NCI-H345 treated with DMSO at 0.1 percent for 48 hours (cell line): ENCODE measurements around the gene KAT14.
"Not testable (repeated sequence)": the region's sequence is repeated elsewhere in the genome, so short reads cannot be mapped to it uniquely, and the experiment has no call there.

ENCODE experiments used
- DNase-seq: peaks from one replicate; lab custom pipeline; 2025; ENCODE audit not compliant: unreplicated experiment; lab: John Stamatoyannopoulos, UW

The KAT14 gene

GRCh38 chr20:18137412-18138265, at the start of gene KAT14, which contains the start of gene PET117:
Gene KAT14 (plus strand): TSS chr20:18137863. CDS start chr20:18142661, 4,798 bp downstream.
Gene PET117 (plus strand): TSS chr20:18137863. CDS start chr20:18137956, 93 bp downstream.
- DNase-seq, result peak; percentile 81

GRCh38 chr20:18088298-18088697, 49.4 kb upstream of the KAT14 start:
- DNase-seq, result not testable (repeated sequence)

GRCh38 chr20:18088841-18089240, 48.8 kb upstream of the KAT14 start:
- DNase-seq, result not testable (repeated sequence)

- DNase-seq, result no peak
These were observed 47.6 kb upstream of the KAT14 start for GRCh38 chr20:18090044-18090443.

GRCh38 chr20:18090477-18090876, 47.2 kb upstream of the KAT14 start:
- DNase-seq, result no peak

GRCh38 chr20:18091623-18092022, 46.0 kb upstream of the KAT14 start:
- DNase-seq, result no peak

GRCh38 chr20:18092890-18093289, 44.8 kb upstream of the KAT14 start:
- DNase-seq, result no peak

- no peak for DNase-seq
These were observed 44.3 kb upstream of the KAT14 start for GRCh38 chr20:18093388-18093787.

- no peak for DNase-seq
These were observed 43.5 kb upstream of the KAT14 start for GRCh38 chr20:18094191-18094590.

GRCh38 chr20:18100569-18100968, 37.1 kb upstream of the KAT14 start:
- DNase-seq, result not testable (repeated sequence)

GRCh38 chr20:18101125-18101810, 36.4 kb upstream of the KAT14 start:
- no peak for DNase-seq

- no peak for DNase-seq
These were observed 34.2 kb upstream of the KAT14 start for GRCh38 chr20:18103497-18103896.

- no peak for DNase-seq
These were observed 29.3 kb upstream of the KAT14 start for GRCh38 chr20:18108326-18108725.

- DNase-seq, result not testable (repeated sequence)
These were observed 9.1 kb upstream of the KAT14 start for GRCh38 chr20:18128574-18128973.

- DNase-seq, result no peak
These were observed 5.0 kb upstream of the KAT14 start for GRCh38 chr20:18132663-18133062.

GRCh38 chr20:18133962-18134361, 3.7 kb upstream of the KAT14 start:
- no peak for DNase-seq

- no peak for DNase-seq
These were observed 561 bp downstream of the KAT14 start for GRCh38 chr20:18138266-18138582.

GRCh38 chr20:18138639-18139583, 1.2 kb downstream of the KAT14 start:
- no peak for DNase-seq

GRCh38 chr20:18139832-18140231, 2.2 kb downstream of the KAT14 start:
- no peak for DNase-seq

- no peak for DNase-seq
These were observed 7.0 kb downstream of the KAT14 start for GRCh38 chr20:18144541-18145099.

- no peak for DNase-seq
These were observed 16.7 kb downstream of the KAT14 start for GRCh38 chr20:18154342-18154741.
